GM18868 (cell line): ENCODE data around the gene CRTC2.
A peak's percentile ranks its signal among the peaks of the same experiment; 100 is the strongest.
"Not testable (repeated sequence)": the region's sequence is repeated elsewhere in the genome, so short reads cannot be mapped to it uniquely, and the experiment has no call there.

Experiments used
- ATAC-seq: cut with Tn5 transposase; IDR thresholded peaks from one replicate; pipeline ENCODE4 v1.9.1; 2021; ENCODE audit warnings: mild to moderate bottlenecking, moderate library complexity; ENCODE audit not compliant: unreplicated experiment

CRTC2 gene

GRCh38 chr1:153958111-153958960 is at the start of gene CRTC2:
TSS of gene CRTC2 (minus strand) at chr1:153958612. CDS start at chr1:153958497, 115 bp downstream.
- ATAC-seq, result peak; percentile 73

- no peak for ATAC-seq
These were observed 47.7 kb upstream of the CRTC2 start for GRCh38 chr1:154006136-154006535.

- no peak for ATAC-seq
These were observed 42.0 kb upstream of the CRTC2 start for GRCh38 chr1:154000420-154000819.

- ATAC-seq, result not testable (repeated sequence)
These were observed 38.5 kb upstream of the CRTC2 start for GRCh38 chr1:153996882-153997281.

GRCh38 chr1:153995640-153996039 is 37.2 kb upstream of the CRTC2 start:
- no peak for ATAC-seq

- ATAC-seq, result no peak
These were observed 36.8 kb upstream of the CRTC2 start for GRCh38 chr1:153995202-153995601.

GRCh38 chr1:153991806-153992205 is 33.4 kb upstream of the CRTC2 start:
- ATAC-seq, result no peak

- no peak for ATAC-seq
These were observed 32.8 kb upstream of the CRTC2 start for GRCh38 chr1:153991151-153991630.

GRCh38 chr1:153990468-153991150 is 32.2 kb upstream of the CRTC2 start, which contains the start of gene RPS27:
TSS of gene RPS27 (plus strand) at chr1:153990762. CDS start at chr1:153990797, 35 bp downstream.
- peak; percentile 66 for ATAC-seq

- ATAC-seq, result no peak
These were observed 29.2 kb upstream of the CRTC2 start for GRCh38 chr1:153987621-153988020.

- ATAC-seq, result no peak
These were observed 27.7 kb upstream of the CRTC2 start, which contains the start of gene RAB13 for GRCh38 chr1:153985941-153986761. TSS of gene RAB13 (minus strand) at chr1:153986339. CDS start at chr1:153986236, 103 bp downstream.

GRCh38 chr1:153985341-153985912 is 27.0 kb upstream of the CRTC2 start:
- no peak for ATAC-seq

- ATAC-seq, result no peak
These were observed 25.9 kb upstream of the CRTC2 start for GRCh38 chr1:153984123-153984894.

- ATAC-seq, result not testable (repeated sequence)
These were observed 23.3 kb upstream of the CRTC2 start for GRCh38 chr1:153981735-153982134.

- ATAC-seq, result not testable (repeated sequence)
These were observed 20.7 kb upstream of the CRTC2 start for GRCh38 chr1:153979091-153979490.

- no peak for ATAC-seq
These were observed 20.0 kb upstream of the CRTC2 start for GRCh38 chr1:153978274-153978909.

GRCh38 chr1:153977250-153978240 is 19.1 kb upstream of the CRTC2 start, which contains the start of gene JTB:
TSS of gene JTB (minus strand) at chr1:153977674. CDS start at chr1:153977252, 422 bp downstream.
- peak; percentile 78 for ATAC-seq

- ATAC-seq, result no peak
These were observed 18.4 kb upstream of the CRTC2 start for GRCh38 chr1:153976819-153977249.
